ENCODE measurements around the gene RAB7B.

- TF ChIP-seq POLR2A (IDR thresholded peaks at IDR 0.05): no peak
- no peak for TF ChIP-seq CTCF (IDR thresholded peaks at IDR 0.05)
- no peak for TF ChIP-seq EP300 (IDR thresholded peaks at IDR 0.05)
Observed at GRCh38 chr1:205970486-205970885, 32.7 kb downstream of the RAB7B start.
